HCT116 (cell line): ENCODE results near the gene LDHAL6B. TPM values are rescaled to one million over a fixed set of nuclear protein-coding genes. Genes with fewer than 3 reads are reported as not detected.

Source experiments
- ATAC-seq: fragments of 200-7000 bp; cut with Tn5 transposase; 2 replicates; pipeline ENCODE4 v1.9.1; 2020; ENCODE audit warnings: mild to moderate bottlenecking, moderate library complexity
- BruUV-seq: library from RNA; stranded (reverse); fragments of 400-500 nt; replicated peaks from 2 replicates; lab custom pipeline; 2021; lab: Mats Ljungman, UMichigan
- CTCF ChIA-PET: fragments of 300-600 bp; sonication (Branson Sonifier 250); formaldehyde crosslinking; loops from one replicate; lab custom pipeline; 2021; ENCODE audit warnings: antibody characterized with exemption; lab: Charles Lee
- POLR2A ChIA-PET: fragments of 300-600, 350-600 bp; sonication (Branson Sonifier 250); formaldehyde crosslinking; loops from one replicate; lab custom pipeline; 2021; ENCODE audit warnings: antibody characterized with exemption; lab: Charles Lee
- RAD21 ChIA-PET, 2 experiments: fragments of 300-600 bp; sonication (Branson Sonifier 250); formaldehyde crosslinking; loops; one replicate each; lab custom pipeline; 2023; ENCODE audit warnings: low total read pairs in 2 of 2; ENCODE audit not compliant: uncharacterized antibody in 2 of 2, unreplicated experiment in 2 of 2, low non-redundant PET in 1 of 2; lab: Charles Lee
- DNase-seq: peaks from one replicate; pipeline ENCODE4 v3.0.0-alpha.2; 2010; ENCODE audit warnings: low read depth, low spot score
- H2AFZ ChIP-seq: fragments of 200-600 bp; shearing (Covaris generic), sonication (generic); 2 replicates; pipeline ENCODE4 v1.6.1; 2017; ENCODE audit warnings: low read depth, mixed run types, mixed read lengths, antibody characterized with exemption, low read length; ENCODE audit not compliant: poor library complexity, severe bottlenecking
- H3K27ac ChIP-seq: 2 replicates; pipeline ENCODE4 v1.5.1; 2012; ENCODE audit warnings: low read depth, low read length
- H3K27me3 ChIP-seq: fragments of 200-600 bp; sonication (generic); 2 replicates; pipeline ENCODE4 v1.6.1; 2016; ENCODE audit warnings: mixed run types, low read length, mixed read lengths; ENCODE audit not compliant: insufficient read depth
- H3K36me3 ChIP-seq, 2 experiments: fragments of 200-500 bp in 1 of 2; fragments of 200-600 bp in 1 of 2; sonication (Bioruptor generic) in 1 of 2; sonication (generic) in 1 of 2; 2 replicates each; pipeline versions ENCODE4 v1.5.1 to v1.6.1; 2014 to 2016; ENCODE audit warnings: low read length in 2 of 2, inconsistent platforms in 1 of 2, mixed read lengths in 1 of 2, mixed run types in 1 of 2; ENCODE audit not compliant: insufficient read depth in 2 of 2, control insufficient read depth in 1 of 2
- H3K4me1 ChIP-seq, 2 experiments: fragments of 200-600 bp in 1 of 2; sonication (generic) in 1 of 2; 2 replicates each; pipeline versions ENCODE4 v1.5.1 to v1.6.1; 2012 to 2017; ENCODE audit warnings: low read length in 2 of 2, inconsistent platforms in 1 of 2, mild to moderate bottlenecking in 1 of 2, mixed read lengths in 1 of 2, mixed run types in 1 of 2, moderate library complexity in 1 of 2; ENCODE audit not compliant: insufficient read depth in 2 of 2, control insufficient read depth in 1 of 2
- H3K4me2 ChIP-seq: fragments of 200-600 bp; sonication (generic); 2 replicates; pipeline ENCODE4 v1.6.1; 2017; ENCODE audit warnings: mixed run types, low read length, mixed read lengths
- H3K4me3 ChIP-seq, 2 experiments: fragments of 200-600 bp in 1 of 2; sonication (generic) in 1 of 2; replicated peaks in 1 of 2; 2 replicates each; pipeline ENCODE4 v1.5.1; 2011 to 2016; ENCODE audit warnings: low read length in 2 of 2, control low read depth in 1 of 2, low read depth in 1 of 2, mild to moderate bottlenecking in 1 of 2, mixed read lengths in 1 of 2, mixed run types in 1 of 2
- H3K79me2 ChIP-seq: fragments of 200-600 bp; sonication (generic); 2 replicates; pipeline ENCODE4 v1.6.1; 2017; ENCODE audit warnings: mild to moderate bottlenecking, mixed run types, low read length, moderate library complexity, mixed read lengths; ENCODE audit not compliant: insufficient read depth
- H3K9ac ChIP-seq: fragments of 200-600 bp; sonication (generic); 2 replicates; pipeline ENCODE4 v1.6.1; 2016; ENCODE audit warnings: low read length, mixed read lengths
- H3K9me2 ChIP-seq: fragments of 200-600 bp; sonication (generic), shearing (Covaris generic); 2 replicates; pipeline ENCODE4 v1.6.1; 2017; ENCODE audit warnings: mixed run types, mild to moderate bottlenecking, moderate library complexity; ENCODE audit not compliant: insufficient read depth
- H3K9me3 ChIP-seq, 2 experiments: fragments of 200-500 bp in 1 of 2; fragments of 200-600 bp in 1 of 2; sonication (Bioruptor generic) in 1 of 2; sonication (generic) in 1 of 2; 2 replicates each; pipeline ENCODE4 v1.6.1; 2014 to 2017; ENCODE audit warnings: low read length in 2 of 2, mixed read lengths in 2 of 2, inconsistent platforms in 1 of 2, low read depth in 1 of 2, mild to moderate bottlenecking in 1 of 2, mixed run types in 1 of 2, moderate library complexity in 1 of 2; ENCODE audit not compliant: control insufficient read depth in 1 of 2, insufficient read depth in 1 of 2
- H4K20me1 ChIP-seq: fragments of 200-600 bp; sonication (generic), shearing (Covaris generic); 2 replicates; pipeline ENCODE4 v1.6.1; 2017; ENCODE audit warnings: mixed run types, mild to moderate bottlenecking, moderate library complexity; ENCODE audit not compliant: insufficient read depth
- ATF3 ChIP-seq: IDR thresholded peaks from 2 replicates; pipeline ENCODE4 v1.6.1; 2012
- CEBPB ChIP-seq: IDR thresholded peaks from 2 replicates; pipeline ENCODE4 v1.6.1; 2012; ENCODE audit warnings: low read depth
- CTCF ChIP-seq, 3 experiments: fragments of 200-600 bp in 1 of 3; sonication (generic) in 1 of 3; IDR thresholded peaks in 2 of 3; conservative IDR thresholded peaks in 1 of 3; 2 replicates each; pipeline ENCODE4 v1.5.1; 2012 to 2017; ENCODE audit warnings: low read depth in 2 of 3, low read length in 2 of 3, antibody characterized with exemption in 1 of 3, borderline replicate concordance in 1 of 3, control low read depth in 1 of 3, mild to moderate bottlenecking in 1 of 3, mixed read lengths in 1 of 3, mixed run types in 1 of 3, moderate library complexity in 1 of 3; ENCODE audit not compliant: insufficient read depth in 1 of 3
- EGR1 ChIP-seq: IDR thresholded peaks from 2 replicates; pipeline ENCODE4 v1.6.1; 2012; ENCODE audit warnings: low read depth
- EZH2 ChIP-seq: fragments of 200-600 bp; sonication (generic); IDR thresholded peaks from 2 replicates; pipeline ENCODE4 v1.6.1; 2017; ENCODE audit warnings: antibody characterized with exemption, mixed run types
- EZH2phosphoT487 ChIP-seq: fragments of 200-600 bp; IDR thresholded peaks from 2 replicates; pipeline ENCODE4 v1.6.1; 2018; ENCODE audit warnings: antibody characterized with exemption, borderline replicate concordance
- MAX ChIP-seq: IDR thresholded peaks from 2 replicates; pipeline ENCODE4 v1.6.1; 2012
- POLR2A ChIP-seq: IDR thresholded peaks from 2 replicates; pipeline ENCODE4 v1.7.0; 2011; ENCODE audit warnings: borderline replicate concordance; ENCODE audit not compliant: insufficient read depth, insufficient read length; ENCODE audit errors: extremely low read depth
- POLR2AphosphoS5 ChIP-seq: IDR thresholded peaks from 2 replicates; pipeline ENCODE4 v1.6.1; 2011; ENCODE audit warnings: mild to moderate bottlenecking, low read depth, low read length, moderate library complexity
- SP1 ChIP-seq: IDR thresholded peaks from 2 replicates; pipeline ENCODE4 v1.6.1; 2012; ENCODE audit warnings: low read depth
- TCF7L2 ChIP-seq: IDR thresholded peaks from 2 replicates; pipeline ENCODE4 v1.7.0; 2011; ENCODE audit warnings: borderline replicate concordance, inconsistent platforms; ENCODE audit not compliant: insufficient read depth, insufficient read length; ENCODE audit errors: extremely low read depth
- ZBTB33 ChIP-seq: IDR thresholded peaks from 2 replicates; pipeline ENCODE4 v1.6.1; 2011; ENCODE audit warnings: mild to moderate bottlenecking, low read length, moderate library complexity; ENCODE audit not compliant: insufficient replicate concordance; ENCODE audit errors: extremely low read depth
- ZFX ChIP-seq: fragments of 450-650 bp; IDR thresholded peaks from 2 replicates; pipeline ENCODE4 v1.6.1; 2017
- ZNF274 ChIP-seq: fragments of 200-500 bp; sonication (Bioruptor generic); IDR thresholded peaks from 2 replicates; pipeline ENCODE4 v1.6.1; 2014; ENCODE audit warnings: mild to moderate bottlenecking, low read depth, low read length, inconsistent platforms
- intact Hi-C: fragments of 100-400 bp; cut with micrococcal nuclease; formaldehyde crosslinking; loops from 2 replicates; pipeline ENCODE4 v1.10.0; 2022
- total RNA-seq: library from RNA; stranded (reverse); gene quantifications from one replicate; pipeline ENCODE4 v1.2.1, GENCODE V29; 2021; ENCODE audit not compliant: unreplicated experiment

The LDHAL6B gene
- total RNA-seq, 1 experiment from 2014 or later: not detected

- no peak for TF ChIP-seq CTCF (IDR thresholded peaks at IDR 0.05 in 2 of 3, conservative IDR thresholded peaks at IDR 0.05 in 1 of 3; ENCODE audit: borderline replicate concordance in 1 of 3, insufficient read depth in 1 of 3, low read depth in 2 of 3, low read length in 2 of 3)
- no peak for TF ChIP-seq EZH2
- no peak for TF ChIP-seq ZFX
- no peak for TF ChIP-seq ZNF274
- TF ChIP-seq, all 23 proteins: peak for 0
Observed at GRCh38 chr15:59237119-59237855, 30.6 kb downstream of the LDHAL6B start (continued).

GRCh38 chr15:59237924-59238331 is 31.3 kb downstream of the LDHAL6B start:
- TF ChIP-seq EZH2phosphoT487: no peak
- no peak for TF ChIP-seq SP1
- TF ChIP-seq POLR2AphosphoS5: no peak
- TF ChIP-seq EZH2: no peak
- no peak for TF ChIP-seq TCF7L2
- no peak for TF ChIP-seq CTCF (IDR thresholded peaks at IDR 0.05 in 2 of 3, conservative IDR thresholded peaks at IDR 0.05 in 1 of 3; ENCODE audit: borderline replicate concordance in 1 of 3, insufficient read depth in 1 of 3, low read depth in 2 of 3, low read length in 2 of 3)
- TF ChIP-seq ZFX: no peak
- no peak for TF ChIP-seq EGR1
- TF ChIP-seq POLR2A: no peak
- no peak for TF ChIP-seq ZBTB33
- no peak for TF ChIP-seq ATF3
- no peak for TF ChIP-seq CEBPB
- no peak for TF ChIP-seq MAX
- TF ChIP-seq ZNF274: no peak
- intact Hi-C loops: no loop called here
- Histone ChIP-seq H3K27me3 (no peaks in the 10 kb centered on the region), H3K9ac (no peak overlapping the region), H3K36me3 (no peaks in the 10 kb centered on the region), H3K4me3 (no peak overlapping the region), H3K79me2 (peaks cover 8% of the 10 kb centered on the region; the same call in 1 of the 2 replicates), H2AFZ (no peak overlapping the region), H3K9me2 (no peaks in the 10 kb centered on the region), H4K20me1 (no peaks in the 10 kb centered on the region), H3K4me2 (no peak overlapping the region), H3K4me1 (no peaks in the 10 kb centered on the region), H3K9me3 (no peaks in the 10 kb centered on the region), H3K27ac (no peak overlapping the region)
- ChIA-PET POLR2A (no interaction called here), RAD21 (no interaction called here), CTCF (no interaction called here)
- DNase-seq (no peak), ATAC-seq (no peak)
- no TSS peak for BruUV-seq
